Measurements from ENCODE around the gene FOLR1. TPM values are rescaled to one million over a fixed set of nuclear protein-coding genes. Genes with fewer than 3 reads are reported as not detected.

FOLR1 gene
- total and polyA plus RNA-seq, 9 of the 15 experiments (the other 6 are each of a cell fraction or from before 2014, with no cell fraction given) = 0.22 to 2.3 (median 1.0) TPM

- WGBS (ENCODE audit: insufficient coverage, low coverage, missing lambda C conversion rate) = under 1% methylated on average over 46 of the region's 47 CpGs
- Histone ChIP-seq H3K79me2 (ENCODE audit: control insufficient read depth, insufficient read depth, low read length) (peaks cover 27% of the 10 kb centered on the region), H3K27ac (ENCODE audit: extremely low read depth, low read depth, low read length) (peak overlapping the region; percentile 88), H3K9me3 (replicated peaks; ENCODE audit: control insufficient read depth, insufficient read depth, low read depth, low read length) (no peaks in the 10 kb centered on the region), H3K4me2 (ENCODE audit: insufficient read depth, low read length) (peak overlapping the region; percentile 87), H3K4me3 (peak overlapping the region; percentile 84), H3K9ac (ENCODE audit: insufficient read depth in 1 of 2, low read depth in 2 of 2, low read length in 2 of 2) (peak overlapping the region; percentile 72 to 96), H3K36me3 (ENCODE audit: control insufficient read depth, insufficient read depth, low read length) (peaks cover 20% of the 10 kb centered on the region; the same call in 2 of the 3 replicates), H2AFZ (ENCODE audit: low read depth, low read length) (peak overlapping the region; percentile 82), H3K4me1 (replicated peaks in 1 of 2; ENCODE audit: control insufficient read depth in 2 of 2, insufficient read depth in 2 of 2, low read length in 2 of 2) (peaks cover 24 to 46% of the 10 kb centered on the region in 2 experiments), H3K27me3 (ENCODE audit: control insufficient read depth in 2 of 2, insufficient read depth in 2 of 2, low read length in 2 of 2) (no peaks in the 10 kb centered on the region), H4K20me1 (replicated peaks; ENCODE audit: control insufficient read depth, insufficient read depth, low read length) (no peaks in the 10 kb centered on the region), H3K9me1 (ENCODE audit: control insufficient read depth, insufficient read depth, low read length) (peaks cover 5% of the 10 kb centered on the region)
- in situ Hi-C loops (cut with MboI) (no loop called here), intact Hi-C loops (cut with micrococcal nuclease) (loop anchor here (1.0 kb wide), 1 partner anchor 40 kb away; no protein-coding TSS in a partner anchor)
- FAIRE-seq (peak; percentile 84), ATAC-seq (peak; percentile 86), DNase-seq (ENCODE audit: extremely low read depth in 1 of 4, low spot score in 3 of 4) (peak; percentile 89 to 97 (median 90))
- CTCF ChIA-PET (ENCODE audit: low intra/inter-chr PET ratio) = no interaction called here
- POLR2A ChIA-PET = interaction anchor here (0.6 to 2.1 kb wide), 10 partner anchors 14 to 1299 kb away, joined by 3 to 9 read pairs (median 4); no protein-coding TSS in a partner anchor
- BruUV-seq (replicated peaks) = no TSS peak
- TF ChIP-seq NRF1 (conservative IDR thresholded peaks at IDR 0.05 in 1 of 2, IDR thresholded peaks at IDR 0.05 in 1 of 2) (peak; percentile 73 to 76), CBX1 (IDR thresholded peaks at IDR 0.05; ENCODE audit: low read depth) (peak; percentile 11; the same call in 1 of the 2 replicates), MCM3 (IDR thresholded peaks at IDR 0.05) (no peak), ZNF717 (CRISPR knock-in tag; IDR thresholded peaks at IDR 0.05) (no peak), MECOM (CRISPR knock-in tag; IDR thresholded peaks at IDR 0.05) (no peak), FOXJ2 (tag; IDR thresholded peaks at IDR 0.05) (no peak), CC2D1A (IDR thresholded peaks at IDR 0.05) (no peak), ZNF143 (CRISPR knock-in tag; IDR thresholded peaks at IDR 0.05) (no peak), CREM (IDR thresholded peaks at IDR 0.05; ENCODE audit: low read depth) (peak; percentile 49; the same call in 1 of the 2 replicates), CEBPB (tag; IDR thresholded peaks at IDR 0.05) (no peak), ZNF280B (CRISPR knock-in tag; IDR thresholded peaks at IDR 0.05) (no peak), SRSF1 (IDR thresholded peaks at IDR 0.05; ENCODE audit: low read depth, low read length) (no peak), NFE2 (IDR thresholded peaks at IDR 0.05; ENCODE audit: low read depth) (no peak), HNRNPH1 (optimal IDR thresholded peaks at IDR 0.05; ENCODE audit: low read depth, low read length) (no peak), ZNF644 (tag; IDR thresholded peaks at IDR 0.05; ENCODE audit: low read depth) (no peak), ZNF57 (CRISPR knock-in tag; IDR thresholded peaks at IDR 0.05) (no peak), NR2F6 (CRISPR knock-in tag; IDR thresholded peaks at IDR 0.05) (no peak), CREBBP (IDR thresholded peaks at IDR 0.05; ENCODE audit: low read depth, low read length) (no peak), ZNF830 (CRISPR knock-in tag; IDR thresholded peaks at IDR 0.05) (no peak), SIRT6 (IDR thresholded peaks at IDR 0.05; ENCODE audit: low read depth, low read length) (no peak), ZNF76 (CRISPR knock-in tag; IDR thresholded peaks at IDR 0.05; ENCODE audit: borderline replicate concordance) (no peak), THRA (IDR thresholded peaks at IDR 0.05) (no peak), NR2C2 (CRISPR knock-in tag; IDR thresholded peaks at IDR 0.05) (no peak), NR2C2 (tag; IDR thresholded peaks at IDR 0.05) (peak; percentile 89)
Observed at GRCh38 chr11:72222907-72223614, 31.1 kb downstream of the FOLR1 start.

Measured in K562 (cell line).